TTC549 (cell line): ENCODE results near the gene CASR.

Source experiments
- FAIRE-seq: peaks from 2 replicates; lab custom pipeline; 2012; peaks lifted over from hg19 to GRCh38; lab: Jason Lieb, UNC

Gene CASR

GRCh38 chr3:122307094-122307687 lies 123.7 kb downstream of the CASR start:
- FAIRE-seq: no peak

GRCh38 chr3:122307976-122308375 lies 124.5 kb downstream of the CASR start:
- FAIRE-seq: no peak

- no peak for FAIRE-seq
Observed at GRCh38 chr3:122310361-122310760, 126.9 kb downstream of the CASR start.

GRCh38 chr3:122312826-122313225 lies 129.4 kb downstream of the CASR start:
- no peak for FAIRE-seq

- no peak for FAIRE-seq
Observed at GRCh38 chr3:122313281-122313680, 129.8 kb downstream of the CASR start.

- no peak for FAIRE-seq
Observed at GRCh38 chr3:122314228-122314876, 130.9 kb downstream of the CASR start.

GRCh38 chr3:122315619-122316018 lies 132.2 kb downstream of the CASR start:
- FAIRE-seq: no peak

GRCh38 chr3:122316368-122316767 lies 132.9 kb downstream of the CASR start:
- FAIRE-seq: no peak

GRCh38 chr3:122318620-122319019 lies 135.2 kb downstream of the CASR start:
- no peak for FAIRE-seq

GRCh38 chr3:122322095-122323075 lies 138.9 kb downstream of the CASR start:
- FAIRE-seq: no peak

GRCh38 chr3:122324871-122325323 lies 141.4 kb downstream of the CASR start, which contains the start of gene CSTA:
TSS of gene CSTA (plus strand) at chr3:122325248. CDS start at chr3:122325293, 45 bp downstream.
- FAIRE-seq: no peak

GRCh38 chr3:122325769-122326168 lies 142.3 kb downstream of the CASR start:
- no peak for FAIRE-seq

- FAIRE-seq: no peak
Observed at GRCh38 chr3:122331886-122332285, 148.4 kb downstream of the CASR start.

GRCh38 chr3:122332551-122332950 lies 149.1 kb downstream of the CASR start:
- no peak for FAIRE-seq
